DOHH2 (cell line): Measurements from ENCODE around the gene ATP10D.
"Not testable (repeated sequence)": the region's sequence is repeated elsewhere in the genome, so short reads cannot be mapped to it uniquely, and the experiment has no call there.

Source experiments
- H3F3A ChIP-seq: fragments of 200-600 bp; sonication (generic), shearing (Covaris generic); 2 replicates; pipeline ENCODE4 v1.6.0; 2016; ENCODE audit warnings: antibody characterized with exemption, mild to moderate bottlenecking; ENCODE audit not compliant: control insufficient read depth, insufficient read depth
- H3K27ac ChIP-seq: fragments of 200-600 bp; sonication (generic); 2 replicates; pipeline ENCODE4 v1.5.1; 2014; ENCODE audit warnings: low read depth, mild to moderate bottlenecking, low read length, moderate library complexity
- H3K27me3 ChIP-seq: fragments of 200-600 bp; sonication (generic); 2 replicates; pipeline ENCODE4 v1.6.1; 2014; ENCODE audit warnings: mild to moderate bottlenecking, low read length, mixed read lengths; ENCODE audit not compliant: control insufficient read depth
- H3K36me3 ChIP-seq: fragments of 200-600 bp; sonication (generic); 2 replicates; pipeline ENCODE4 v1.6.1; 2014; ENCODE audit warnings: mild to moderate bottlenecking, low read length, moderate library complexity, mixed read lengths; ENCODE audit not compliant: control insufficient read depth
- H3K4me1 ChIP-seq: fragments of 200-600 bp; sonication (generic); 2 replicates; pipeline ENCODE4 v1.6.1; 2014; ENCODE audit warnings: mild to moderate bottlenecking, low read length, mixed read lengths; ENCODE audit not compliant: control insufficient read depth
- H3K4me2 ChIP-seq: fragments of 200-600 bp; sonication (generic); 2 replicates; pipeline ENCODE4 v1.6.0; 2014; ENCODE audit warnings: mild to moderate bottlenecking, low read length, moderate library complexity
- H3K4me3 ChIP-seq: fragments of 200-600 bp; sonication (generic); 2 replicates; pipeline ENCODE4 v1.5.1; 2014; ENCODE audit warnings: mild to moderate bottlenecking, low read length, mixed read lengths
- H3K79me2 ChIP-seq: fragments of 200-600 bp; sonication (generic); 2 replicates; pipeline ENCODE4 v1.6.1; 2014; ENCODE audit warnings: mild to moderate bottlenecking, low read length, mixed read lengths; ENCODE audit not compliant: control insufficient read depth
- H3K9me2 ChIP-seq: fragments of 200-600 bp; sonication (generic); replicated peaks from 2 replicates; pipeline ENCODE4 v1.6.1; 2014; ENCODE audit warnings: mild to moderate bottlenecking, low read length, mixed read lengths; ENCODE audit not compliant: control insufficient read depth
- H3K9me3 ChIP-seq: fragments of 200-600 bp; sonication (generic); 2 replicates; pipeline ENCODE4 v1.6.1; 2014; ENCODE audit warnings: antibody characterized with exemption, low read length, mixed read lengths; ENCODE audit not compliant: control insufficient read depth, insufficient read depth
- H4K20me1 ChIP-seq: fragments of 200-600 bp; sonication (generic); 2 replicates; pipeline ENCODE4 v1.6.0; 2014; ENCODE audit warnings: low read depth, mild to moderate bottlenecking, antibody characterized with exemption, low read length, moderate library complexity; ENCODE audit not compliant: control insufficient read depth, insufficient read depth
- CTCF ChIP-seq: fragments of 200-600 bp; sonication (generic); IDR thresholded peaks from one replicate; pipeline ENCODE4 v1.5.1; 2014; ENCODE audit warnings: antibody characterized with exemption, mild to moderate bottlenecking, low read depth, low read length; ENCODE audit not compliant: poor library complexity, severe bottlenecking
- EZH2phosphoT487 ChIP-seq: fragments of 200-600 bp; sonication (generic); IDR thresholded peaks from 2 replicates; pipeline ENCODE4 v1.6.1; 2017; ENCODE audit warnings: borderline replicate concordance, mild to moderate bottlenecking, antibody characterized with exemption, low read length, moderate library complexity, mixed read lengths

ATP10D gene

GRCh38 chr4:47485768-47486167 is 693 bp downstream of the ATP10D start:
- peaks cover 54% of the 10 kb centered on the region for H3K79me2 ChIP-seq
- H3K36me3 ChIP-seq, result peaks cover 7% of the 10 kb centered on the region; the same call in 1 of the 2 replicates
- no peaks in the 10 kb centered on the region for H3K9me2 ChIP-seq
- H3K4me1 ChIP-seq, result peaks cover 65% of the 10 kb centered on the region
- H3K4me3 ChIP-seq, result peak overlapping the region; percentile 90
- peak overlapping the region; percentile 89 for H3K4me2 ChIP-seq
- H3K27ac ChIP-seq, result peak overlapping the region; percentile 69
- H4K20me1 ChIP-seq, result no peaks in the 10 kb centered on the region
- TF ChIP-seq CTCF (no peak), EZH2phosphoT487 (no peak)
- peaks cover 28% of the 10 kb centered on the region for H3F3A ChIP-seq
- H3K27me3 ChIP-seq, result no peaks in the 10 kb centered on the region
- H3K9me3 ChIP-seq, result no peaks in the 10 kb centered on the region

- H3K9me2 ChIP-seq, result no peaks in the 10 kb centered on the region
- no peaks in the 10 kb centered on the region for H3K27me3 ChIP-seq
- no peaks in the 10 kb centered on the region for H3K9me3 ChIP-seq
- no peaks in the 10 kb centered on the region for H4K20me1 ChIP-seq
- TF ChIP-seq EZH2phosphoT487, result no peak
- TF ChIP-seq CTCF, result no peak
- H3K27ac ChIP-seq, result peak overlapping the region; percentile 69
- H3K36me3 ChIP-seq, result peaks cover 7% of the 10 kb centered on the region; the same call in 1 of the 2 replicates
- peaks cover 70% of the 10 kb centered on the region for H3K4me1 ChIP-seq
- peak overlapping the region; percentile 90 for H3K4me3 ChIP-seq
- H3K4me2 ChIP-seq, result peak overlapping the region; percentile 89
- H3F3A ChIP-seq, result peaks cover 28% of the 10 kb centered on the region
- H3K79me2 ChIP-seq, result peaks cover 59% of the 10 kb centered on the region
Observed at GRCh38 chr4:47486231-47486673, 1.2 kb downstream of the ATP10D start.

- peak overlapping the region; percentile 90 for H3K4me3 ChIP-seq
- peaks cover 64% of the 10 kb centered on the region for H3K79me2 ChIP-seq
- not testable (repeated sequence) for H3K36me3 ChIP-seq, H3K9me2 ChIP-seq, H3K27me3 ChIP-seq, H4K20me1 ChIP-seq, H3K9me3 ChIP-seq
- peaks cover 23% of the 10 kb centered on the region for H3F3A ChIP-seq
- peak overlapping the region; percentile 89 for H3K4me2 ChIP-seq
- H3K4me1 ChIP-seq, result peaks cover 73% of the 10 kb centered on the region
- peak overlapping the region; percentile 69; the same call in 1 of the 2 replicates for H3K27ac ChIP-seq
Observed at GRCh38 chr4:47486727-47487126, 1.7 kb downstream of the ATP10D start.

- TF ChIP-seq CTCF (no peak), EZH2phosphoT487 (no peak)
- Histone ChIP-seq H3K79me2 (peaks cover 83% of the 10 kb centered on the region), H3K4me2 (peak overlapping the region; percentile 68)
Observed at GRCh38 chr4:47488706-47489105, 3.6 kb downstream of the ATP10D start.

More at GRCh38 chr4:47488706-47489105, 3.6 kb downstream of the ATP10D start:
- Histone ChIP-seq H3K9me3 (no peaks in the 10 kb centered on the region), H3K27me3 (no peaks in the 10 kb centered on the region), H3K36me3 (peaks cover 12% of the 10 kb centered on the region; the same call in 1 of the 2 replicates), H3K4me1 (peaks cover 75% of the 10 kb centered on the region), H4K20me1 (no peaks in the 10 kb centered on the region), H3K9me2 (no peaks in the 10 kb centered on the region), H3F3A (peaks cover 21% of the 10 kb centered on the region), H3K4me3 (peak overlapping the region; percentile 55), H3K27ac (no peak overlapping the region)
